Fibroblast of skin of back (primary cell): Measurements from ENCODE around the gene SETD1A.
"Not testable (repeated sequence)": the region's sequence is repeated elsewhere in the genome, so short reads cannot be mapped to it uniquely, and the experiment has no call there.

Experiments used
- DNase-seq: peaks from one replicate; pipeline ENCODE4 v3.0.0-alpha.2; 2013

The SETD1A gene

GRCh38 chr16:31000671-31001382, 43.3 kb downstream of the SETD1A start:
- no peak for DNase-seq

- no peak for DNase-seq
These were observed 44.1 kb downstream of the SETD1A start for GRCh38 chr16:31001507-31002249.

- no peak for DNase-seq
These were observed 44.7 kb downstream of the SETD1A start for GRCh38 chr16:31002250-31002700.

- DNase-seq, result no peak
These were observed 45.3 kb downstream of the SETD1A start for GRCh38 chr16:31002862-31003341.

GRCh38 chr16:31003744-31004143, 46.2 kb downstream of the SETD1A start:
- no peak for DNase-seq

- no peak for DNase-seq
These were observed 47.1 kb downstream of the SETD1A start for GRCh38 chr16:31004658-31005057.

GRCh38 chr16:31005350-31006085, 48.0 kb downstream of the SETD1A start:
- DNase-seq, result no peak

- DNase-seq, result no peak
These were observed 48.5 kb downstream of the SETD1A start for GRCh38 chr16:31006086-31006385.

- no peak for DNase-seq
These were observed 49.0 kb downstream of the SETD1A start for GRCh38 chr16:31006589-31006988.

- DNase-seq, result no peak
These were observed 50.1 kb downstream of the SETD1A start for GRCh38 chr16:31007684-31008083.

GRCh38 chr16:31008149-31008548, 50.6 kb downstream of the SETD1A start:
- DNase-seq, result peak; percentile 75

- DNase-seq, result no peak
These were observed 51.0 kb downstream of the SETD1A start for GRCh38 chr16:31008551-31008950.

GRCh38 chr16:31009120-31009519, 51.6 kb downstream of the SETD1A start:
- no peak for DNase-seq

- no peak for DNase-seq
These were observed 52.5 kb downstream of the SETD1A start for GRCh38 chr16:31009894-31010584.

- DNase-seq, result no peak
These were observed 53.2 kb downstream of the SETD1A start, which contains the start of gene STX1B for GRCh38 chr16:31010585-31011325. STX1B (minus strand) TSS chr16:31010638; CDS start chr16:31010396, 242 bp downstream.

GRCh38 chr16:31011815-31012214, 54.3 kb downstream of the SETD1A start:
- not testable (repeated sequence) for DNase-seq

GRCh38 chr16:31013292-31013691, 55.7 kb downstream of the SETD1A start:
- DNase-seq, result not testable (repeated sequence)

- DNase-seq, result no peak
These were observed 58.5 kb downstream of the SETD1A start for GRCh38 chr16:31016018-31016417.

GRCh38 chr16:31017756-31018155, 60.2 kb downstream of the SETD1A start:
- not testable (repeated sequence) for DNase-seq

- no peak for DNase-seq
These were observed 63.0 kb downstream of the SETD1A start for GRCh38 chr16:31020536-31020935.

- no peak for DNase-seq
These were observed 65.1 kb downstream of the SETD1A start for GRCh38 chr16:31022544-31023251.
